Measurements from ENCODE around the gene LDLRAD3.

The LDLRAD3 gene

GRCh38 chr11:36155124-36155561, 211.3 kb downstream of the LDLRAD3 start:
- no peak overlapping the region for H3K4me3 ChIP-seq (ENCODE audit: low read depth, low read length)
- no peaks in the 10 kb centered on the region for H3K27me3 ChIP-seq (ENCODE audit: insufficient read depth, low read depth, severe bottlenecking)
- DNase-seq: no peak
- TF ChIP-seq CTCF (IDR thresholded peaks at IDR 0.05; ENCODE audit: low read depth, low read length): no peak
- H3K27ac ChIP-seq: no peak overlapping the region
- no peaks in the 10 kb centered on the region for H3K36me3 ChIP-seq
- H3K9me3 ChIP-seq (ENCODE audit: severe bottlenecking): no peaks in the 10 kb centered on the region

- TF ChIP-seq CTCF (IDR thresholded peaks at IDR 0.05; ENCODE audit: low read depth, low read length): no peak
- DNase-seq: no peak
- Histone ChIP-seq H3K4me3 (ENCODE audit: low read depth, low read length) (no peak overlapping the region), H3K36me3 (no peaks in the 10 kb centered on the region), H3K27me3 (ENCODE audit: insufficient read depth, low read depth, severe bottlenecking) (no peaks in the 10 kb centered on the region), H3K9me3 (ENCODE audit: severe bottlenecking) (no peaks in the 10 kb centered on the region), H3K27ac (no peak overlapping the region)
Observed at GRCh38 chr11:36155770-36156160, 211.9 kb downstream of the LDLRAD3 start.

- H3K36me3 ChIP-seq: no peaks in the 10 kb centered on the region
- no peak overlapping the region for H3K4me3 ChIP-seq (ENCODE audit: low read depth, low read length)
- no peak for TF ChIP-seq CTCF (IDR thresholded peaks at IDR 0.05; ENCODE audit: low read depth, low read length)
- no peak overlapping the region for H3K27ac ChIP-seq
- no peaks in the 10 kb centered on the region for H3K9me3 ChIP-seq (ENCODE audit: severe bottlenecking)
- H3K27me3 ChIP-seq (ENCODE audit: insufficient read depth, low read depth, severe bottlenecking): no peaks in the 10 kb centered on the region
- DNase-seq: no peak
Observed at GRCh38 chr11:36156161-36156816, 212.4 kb downstream of the LDLRAD3 start.

GRCh38 chr11:36156817-36157519, 213.1 kb downstream of the LDLRAD3 start:
- TF ChIP-seq CTCF (IDR thresholded peaks at IDR 0.05; ENCODE audit: low read depth, low read length): no peak
- no peak overlapping the region for H3K4me3 ChIP-seq (ENCODE audit: low read depth, low read length)
- H3K36me3 ChIP-seq: no peaks in the 10 kb centered on the region
- H3K27me3 ChIP-seq (ENCODE audit: insufficient read depth, low read depth, severe bottlenecking): no peaks in the 10 kb centered on the region
- DNase-seq: no peak
- H3K27ac ChIP-seq: no peak overlapping the region
- H3K9me3 ChIP-seq (ENCODE audit: severe bottlenecking): no peaks in the 10 kb centered on the region

- TF ChIP-seq CTCF (IDR thresholded peaks at IDR 0.05; ENCODE audit: low read depth, low read length): no peak
- H3K36me3 ChIP-seq: no peaks in the 10 kb centered on the region
- H3K9me3 ChIP-seq (ENCODE audit: severe bottlenecking): no peaks in the 10 kb centered on the region
- H3K4me3 ChIP-seq (ENCODE audit: low read depth, low read length): no peak overlapping the region
- no peaks in the 10 kb centered on the region for H3K27me3 ChIP-seq (ENCODE audit: insufficient read depth, low read depth, severe bottlenecking)
- DNase-seq: no peak
- no peak overlapping the region for H3K27ac ChIP-seq
Observed at GRCh38 chr11:36160091-36160490, 216.2 kb downstream of the LDLRAD3 start.

Measured in WERI-Rb-1 (cell line).